Transverse colon (tissue), 4 donors: Measurements from ENCODE around the gene KBTBD3. TPM values are rescaled to one million over a fixed set of nuclear protein-coding genes. Genes with fewer than 3 reads are reported as not detected.
"Not testable (repeated sequence)": the region's sequence is repeated elsewhere in the genome, so short reads cannot be mapped to it uniquely, and the experiment has no call there.

Experiments
- DNase-seq: peaks from one replicate; pipeline ENCODE4 v3.0.0-alpha.2; 2019
- H3K27ac ChIP-seq, 4 donors: fragments of 200-600 bp; sonication (generic); 2 replicates each; pipeline ENCODE4 v1.5.1; 2016 to 2018; ENCODE audit warnings: inconsistent platforms in 4 of 4
- H3K27me3 ChIP-seq: fragments of 200-600 bp; sonication (generic); 2 replicates; pipeline ENCODE4 v1.5.1; 2017; ENCODE audit warnings: inconsistent platforms
- H3K36me3 ChIP-seq, 4 donors: fragments of 200-600 bp; sonication (generic); 2 replicates each; pipeline ENCODE4 v1.5.1; 2017 to 2019; ENCODE audit warnings: inconsistent platforms in 4 of 4
- H3K4me1 ChIP-seq, 4 donors: fragments of 200-600 bp; sonication (generic); 2 replicates each; pipeline ENCODE4 v1.5.1; 2017 to 2020; ENCODE audit warnings: inconsistent platforms in 4 of 4
- H3K4me3 ChIP-seq, 4 donors: fragments of 200-600 bp; sonication (generic); 1 replicate in 1 of 4; 2 replicates in 3 of 4; pipeline versions ENCODE4 v1.5.1 to v1.6.1; 2017 to 2019; ENCODE audit warnings: inconsistent platforms in 4 of 4
- H3K9me3 ChIP-seq, 2 donors: fragments of 200-600 bp; sonication (generic); 2 replicates each; pipeline ENCODE4 v1.5.1; 2017 to 2019; ENCODE audit warnings: inconsistent platforms in 2 of 2
- EP300 ChIP-seq: sonication (generic); formaldehyde crosslinking; IDR thresholded peaks from one replicate; pipeline ENCODE4 v1.6.1; 2017; ENCODE audit warnings: antibody characterized with exemption, low read depth
- POLR2A ChIP-seq: fragments of 450-650 bp; IDR thresholded peaks from one replicate; pipeline ENCODE4 v1.6.1; 2016; ENCODE audit warnings: antibody characterized with exemption, mild to moderate bottlenecking, moderate library complexity
- POLR2AphosphoS5 ChIP-seq, 3 donors: sonication (generic); formaldehyde crosslinking; IDR thresholded peaks; one replicate each; pipeline ENCODE4 v1.6.1; 2016; ENCODE audit warnings: antibody characterized with exemption in 3 of 3
- WGBS, 2 donors: methylation state at CpG; one replicate each; pipeline ENCODE4 v1.1.5; 2018; ENCODE audit warnings: low coverage in 1 of 2; 5-methylcytosine and 5-hydroxymethylcytosine counted together
- in situ Hi-C, 4 donors: fragments of 200-750 bp; cut with MboI; loops; one replicate each; pipeline versions ENCODE4 v1.15.0 to v1.15.1; 2017; ENCODE audit warnings: low sequenced_read_pairs in 3 of 4, low pct_ligation_motif_present in 1 of 4, low pct_unique_long_range_greater_than_20kb in 1 of 4
- intact Hi-C: fragments of 100-400 bp; cut with DNase I; formaldehyde crosslinking; loops from one replicate; pipeline ENCODE4 v1.15.1; 2023; ENCODE audit warnings: low total_unique reads
- total RNA-seq, 4 donors: library from RNA; depleted of rRNA; stranded (reverse); fragments of >200 nt; gene quantifications; one replicate each; pipeline ENCODE4 v1.1.0, GENCODE V29; 2016
- TF ChIP-seq, protein P1 (sequence below), 5 experiments: fragments of 200-600 bp in 3 of 5; fragments of 450-650 bp in 2 of 5; sonication (generic) in 3 of 5; IDR thresholded peaks; 1 replicate in 2 of 5; 2 replicates in 3 of 5; pipeline ENCODE4 v1.5.1; 2016 to 2017; ENCODE audit warnings: antibody characterized with exemption in 5 of 5, inconsistent platforms in 3 of 5, mild to moderate bottlenecking in 2 of 5, moderate library complexity in 1 of 5

Gene KBTBD3
- total RNA-seq, 4 donors from 2014 or later: 3.6 to 10.5 (median 7.9) TPM

DNA sequence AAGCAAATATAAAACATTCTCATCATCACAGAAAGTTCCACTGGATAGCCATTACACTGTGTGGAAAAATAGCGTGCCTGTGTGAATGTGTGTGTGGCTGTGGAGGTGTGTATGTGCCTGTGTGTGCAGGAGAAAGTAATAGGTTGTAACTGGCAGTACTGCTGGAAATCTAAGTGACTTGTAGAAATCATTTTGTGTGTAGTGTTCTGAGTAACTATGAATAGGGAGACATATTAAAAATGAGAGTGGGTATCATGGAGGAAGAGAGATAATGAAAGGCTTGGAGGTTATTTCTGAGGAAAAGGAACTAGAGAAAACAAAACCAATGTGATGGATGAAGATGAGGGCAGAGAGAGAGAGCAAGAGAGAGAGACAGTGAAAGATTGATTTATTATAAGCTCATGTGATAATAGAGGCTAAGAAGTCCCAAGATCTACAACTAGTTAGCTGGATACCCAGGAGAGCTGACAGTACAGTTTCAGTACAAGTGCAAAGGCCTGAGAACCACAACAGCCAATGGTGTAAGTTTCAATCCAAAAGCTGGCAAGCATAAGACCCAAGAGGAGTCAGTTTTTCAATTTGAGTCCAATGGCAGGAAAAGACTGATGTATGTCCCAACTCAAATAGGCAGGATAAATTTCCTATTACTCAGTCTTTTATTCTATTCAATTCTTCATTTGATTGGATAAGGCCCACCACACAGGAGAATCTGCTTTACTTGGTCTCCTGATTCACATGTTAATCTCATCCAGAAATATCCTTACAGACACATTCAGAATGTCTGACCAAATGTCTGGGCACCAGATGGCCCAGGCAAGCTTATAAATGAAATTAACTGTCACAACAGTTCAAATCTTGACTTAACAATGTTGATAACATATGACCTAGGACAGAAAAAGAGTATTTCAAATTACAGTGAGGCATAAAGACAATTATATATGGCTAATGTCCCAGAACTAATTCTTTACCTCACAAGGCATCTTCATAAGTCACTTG is 14.9 kb downstream of the KBTBD3 start:
- Histone ChIP-seq H3K36me3 (no peaks in the 10 kb centered on the region), H3K4me3 (no peak overlapping the region), H3K4me1 (no peaks in the 10 kb centered on the region), H3K27me3 (no peaks in the 10 kb centered on the region), H3K27ac (no peak overlapping the region), H3K9me3 (no peaks in the 10 kb centered on the region)
- DNase-seq: no peak
- 88 to 98% methylated on average over 1 of the region's 1 CpG for WGBS, 2 donors
- TF ChIP-seq POLR2A (no peak), EP300 (no peak), POLR2AphosphoS5 (IDR thresholded peaks at IDR 0.05) (no peak)
- TF ChIP-seq, protein P1, sequence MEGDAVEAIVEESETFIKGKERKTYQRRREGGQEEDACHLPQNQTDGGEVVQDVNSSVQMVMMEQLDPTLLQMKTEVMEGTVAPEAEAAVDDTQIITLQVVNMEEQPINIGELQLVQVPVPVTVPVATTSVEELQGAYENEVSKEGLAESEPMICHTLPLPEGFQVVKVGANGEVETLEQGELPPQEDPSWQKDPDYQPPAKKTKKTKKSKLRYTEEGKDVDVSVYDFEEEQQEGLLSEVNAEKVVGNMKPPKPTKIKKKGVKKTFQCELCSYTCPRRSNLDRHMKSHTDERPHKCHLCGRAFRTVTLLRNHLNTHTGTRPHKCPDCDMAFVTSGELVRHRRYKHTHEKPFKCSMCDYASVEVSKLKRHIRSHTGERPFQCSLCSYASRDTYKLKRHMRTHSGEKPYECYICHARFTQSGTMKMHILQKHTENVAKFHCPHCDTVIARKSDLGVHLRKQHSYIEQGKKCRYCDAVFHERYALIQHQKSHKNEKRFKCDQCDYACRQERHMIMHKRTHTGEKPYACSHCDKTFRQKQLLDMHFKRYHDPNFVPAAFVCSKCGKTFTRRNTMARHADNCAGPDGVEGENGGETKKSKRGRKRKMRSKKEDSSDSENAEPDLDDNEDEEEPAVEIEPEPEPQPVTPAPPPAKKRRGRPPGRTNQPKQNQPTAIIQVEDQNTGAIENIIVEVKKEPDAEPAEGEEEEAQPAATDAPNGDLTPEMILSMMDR (IDR thresholded peaks at IDR 0.05): no peak
- intact Hi-C loops: no loop called here
- in situ Hi-C loops: no loop called here

DNA sequence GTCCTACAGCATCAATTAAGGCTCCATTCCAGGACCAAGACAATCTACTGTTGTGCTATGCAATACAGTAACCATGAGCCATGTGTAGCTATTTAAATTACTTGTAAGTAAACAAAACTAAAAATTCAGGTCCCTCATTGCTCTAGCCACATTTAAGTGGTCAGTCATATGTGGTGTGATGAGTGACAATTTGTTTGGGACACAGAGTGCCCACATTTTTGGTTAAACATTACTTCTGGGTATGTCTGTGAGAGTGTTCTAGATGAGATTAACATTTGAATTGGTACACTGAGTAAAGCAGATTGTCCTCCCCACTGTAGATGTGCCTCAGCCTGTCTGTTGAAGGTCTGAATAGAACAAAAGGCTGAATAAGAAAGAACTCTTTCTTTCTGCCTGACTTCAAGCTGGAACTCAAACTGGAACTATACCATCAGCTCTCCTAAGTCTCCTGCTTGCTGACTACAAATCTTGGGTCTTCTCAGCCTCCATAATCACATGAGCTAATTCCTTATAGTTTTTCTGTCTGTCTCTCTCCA is 15.8 kb downstream of the KBTBD3 start:
- in situ Hi-C loops: no loop called here
- no peak for TF ChIP-seq POLR2A
- TF ChIP-seq, protein P1 (IDR thresholded peaks at IDR 0.05): no peak
- no peak for TF ChIP-seq EP300
- TF ChIP-seq POLR2AphosphoS5 (IDR thresholded peaks at IDR 0.05): no peak
- no peak overlapping the region for H3K4me3 ChIP-seq
- H3K4me1 ChIP-seq: no peaks in the 10 kb centered on the region
- H3K27ac ChIP-seq: no peak overlapping the region
- no peaks in the 10 kb centered on the region for H3K9me3 ChIP-seq
- no peak for DNase-seq
- intact Hi-C loops: no loop called here
- H3K36me3 ChIP-seq: no peaks in the 10 kb centered on the region
- H3K27me3 ChIP-seq: no peaks in the 10 kb centered on the region

DNA sequence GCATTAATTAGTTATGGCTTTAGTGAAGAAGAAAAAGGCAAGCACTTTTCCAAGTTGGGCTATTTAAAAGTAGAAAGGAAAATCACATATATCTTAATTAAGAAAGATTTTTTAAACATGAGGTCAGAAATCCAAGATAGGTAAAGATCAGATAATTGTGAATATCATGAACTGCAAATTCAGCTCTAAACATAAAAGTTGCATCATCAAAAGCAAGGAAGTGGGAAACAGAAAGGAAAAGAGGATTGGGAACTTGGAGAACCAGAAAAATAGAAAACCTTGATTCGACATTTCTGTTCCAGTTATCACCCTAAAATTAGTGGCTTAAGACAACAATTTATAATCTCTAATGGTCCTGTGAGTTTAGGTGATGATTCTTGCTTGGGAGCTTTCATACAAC is 17.5 kb downstream of the KBTBD3 start:
- H3K27ac ChIP-seq: no peak overlapping the region
- 100% methylated on average over 1 of the region's 1 CpG for WGBS, 2 donors
- in situ Hi-C loops (no loop called here), intact Hi-C loops (no loop called here)
- DNase-seq: no peak
- no peaks in the 10 kb centered on the region for H3K36me3 ChIP-seq
- TF ChIP-seq POLR2AphosphoS5 (IDR thresholded peaks at IDR 0.05) (no peak), EP300 (no peak), POLR2A (no peak)
- TF ChIP-seq, protein P1 (IDR thresholded peaks at IDR 0.05): no peak
- no peak overlapping the region for H3K4me3 ChIP-seq
- H3K9me3 ChIP-seq: no peaks in the 10 kb centered on the region
- no peaks in the 10 kb centered on the region for H3K27me3 ChIP-seq
- no peaks in the 10 kb centered on the region for H3K4me1 ChIP-seq

DNA sequence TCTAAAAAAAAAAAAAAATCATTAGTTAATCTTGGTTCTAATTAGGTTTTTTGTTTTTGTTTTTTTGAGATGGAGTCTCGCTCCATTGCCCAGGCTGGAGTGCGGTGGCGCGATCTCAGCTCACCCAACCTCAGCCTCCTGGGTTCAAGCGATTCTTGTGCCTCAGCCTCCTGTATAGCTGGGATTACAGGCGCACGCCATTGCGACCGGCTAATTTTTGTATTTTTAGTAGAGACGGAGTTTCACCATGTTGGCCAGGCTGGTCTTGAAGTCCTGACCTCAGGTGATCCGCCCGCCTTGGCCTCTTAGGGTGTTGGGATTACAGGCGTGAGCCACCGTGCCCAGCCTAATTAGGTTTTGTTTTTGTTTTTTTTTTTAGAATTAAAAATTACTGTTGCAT is 18.8 kb downstream of the KBTBD3 start:
- in situ Hi-C loops, H3K27me3 ChIP-seq, DNase-seq, H3K36me3 ChIP-seq, H3K27ac ChIP-seq, H3K4me3 ChIP-seq, H3K9me3 ChIP-seq, H3K4me1 ChIP-seq, intact Hi-C loops: not testable (repeated sequence)
- 97 to 98% methylated on average over 8 to 14 of the region's 14 CpGs for WGBS, 2 donors
